22Rv1 (cell line): ENCODE measurements around the gene PPP1R13B.

Experiments used
- ZFX ChIP-seq: fragments of 450-650 bp; IDR thresholded peaks from 2 replicates; pipeline ENCODE4 v1.6.1; 2017; ENCODE audit warnings: antibody characterized with exemption, borderline replicate concordance
- TF ChIP-seq, protein P1 (sequence below): fragments of 450-650 bp; IDR thresholded peaks from 2 replicates; pipeline ENCODE4 v1.5.1; 2017; ENCODE audit warnings: mild to moderate bottlenecking

DNA sequence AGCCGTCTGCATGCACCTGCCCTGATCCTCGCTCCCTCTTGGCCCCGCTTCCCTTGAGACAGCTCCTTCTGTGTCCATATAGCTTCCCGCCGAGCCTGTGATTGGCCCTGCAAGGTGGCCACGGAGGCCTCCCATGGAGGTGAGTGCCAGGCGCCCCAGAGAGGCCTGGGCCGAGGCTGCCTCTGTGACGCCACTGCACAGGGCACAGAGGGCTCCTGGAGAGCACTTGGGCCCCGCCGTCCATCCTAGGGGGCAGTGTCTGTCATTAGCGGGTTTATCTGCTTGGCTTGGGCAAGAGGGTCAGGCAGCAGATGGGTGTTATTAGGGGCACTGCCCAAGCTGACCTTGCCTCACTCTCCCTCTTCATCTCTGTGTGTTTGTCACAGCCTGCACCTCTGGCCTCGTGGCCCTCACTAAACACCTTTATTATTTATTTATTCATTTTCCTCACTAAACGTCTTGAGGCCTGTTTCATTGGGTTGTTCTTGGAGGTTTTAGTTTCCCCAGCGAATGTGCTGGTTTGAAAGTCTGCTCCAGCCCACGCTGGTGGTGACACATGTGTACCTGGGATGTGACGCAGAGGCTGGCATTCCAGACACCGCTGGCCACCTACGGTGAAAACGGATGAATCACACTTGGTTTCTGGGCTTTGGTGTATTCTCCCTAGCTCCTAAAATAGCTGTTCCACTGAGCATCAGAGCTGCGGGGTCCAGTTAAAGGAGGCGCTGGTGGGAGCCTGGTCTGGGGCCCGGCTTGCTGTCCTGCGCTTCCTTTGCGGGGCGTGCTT is 125.8 kb downstream of the PPP1R13B start:
- TF ChIP-seq, protein P1, sequence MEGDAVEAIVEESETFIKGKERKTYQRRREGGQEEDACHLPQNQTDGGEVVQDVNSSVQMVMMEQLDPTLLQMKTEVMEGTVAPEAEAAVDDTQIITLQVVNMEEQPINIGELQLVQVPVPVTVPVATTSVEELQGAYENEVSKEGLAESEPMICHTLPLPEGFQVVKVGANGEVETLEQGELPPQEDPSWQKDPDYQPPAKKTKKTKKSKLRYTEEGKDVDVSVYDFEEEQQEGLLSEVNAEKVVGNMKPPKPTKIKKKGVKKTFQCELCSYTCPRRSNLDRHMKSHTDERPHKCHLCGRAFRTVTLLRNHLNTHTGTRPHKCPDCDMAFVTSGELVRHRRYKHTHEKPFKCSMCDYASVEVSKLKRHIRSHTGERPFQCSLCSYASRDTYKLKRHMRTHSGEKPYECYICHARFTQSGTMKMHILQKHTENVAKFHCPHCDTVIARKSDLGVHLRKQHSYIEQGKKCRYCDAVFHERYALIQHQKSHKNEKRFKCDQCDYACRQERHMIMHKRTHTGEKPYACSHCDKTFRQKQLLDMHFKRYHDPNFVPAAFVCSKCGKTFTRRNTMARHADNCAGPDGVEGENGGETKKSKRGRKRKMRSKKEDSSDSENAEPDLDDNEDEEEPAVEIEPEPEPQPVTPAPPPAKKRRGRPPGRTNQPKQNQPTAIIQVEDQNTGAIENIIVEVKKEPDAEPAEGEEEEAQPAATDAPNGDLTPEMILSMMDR, result no peak
- no peak for TF ChIP-seq ZFX
